ENCODE measurements around the gene SULT4A1.

GRCh38 chr22:43840431-43840830, 21.9 kb downstream of the SULT4A1 start:
- no peak for TF ChIP-seq CTCF (IDR thresholded peaks at IDR 0.05; ENCODE audit: low read length)
- TF ChIP-seq EZH2 (optimal IDR thresholded peaks at IDR 0.05; ENCODE audit: low read depth, low read length) = no peak
